ENCODE results near the gene ATP8A2. TPM values are rescaled to one million over a fixed set of nuclear protein-coding genes. Genes with fewer than 3 reads are reported as not detected.

Gene ATP8A2
- polyA plus RNA-seq, 1 donor from 2014 or later, result 11.9 TPM

DNA sequence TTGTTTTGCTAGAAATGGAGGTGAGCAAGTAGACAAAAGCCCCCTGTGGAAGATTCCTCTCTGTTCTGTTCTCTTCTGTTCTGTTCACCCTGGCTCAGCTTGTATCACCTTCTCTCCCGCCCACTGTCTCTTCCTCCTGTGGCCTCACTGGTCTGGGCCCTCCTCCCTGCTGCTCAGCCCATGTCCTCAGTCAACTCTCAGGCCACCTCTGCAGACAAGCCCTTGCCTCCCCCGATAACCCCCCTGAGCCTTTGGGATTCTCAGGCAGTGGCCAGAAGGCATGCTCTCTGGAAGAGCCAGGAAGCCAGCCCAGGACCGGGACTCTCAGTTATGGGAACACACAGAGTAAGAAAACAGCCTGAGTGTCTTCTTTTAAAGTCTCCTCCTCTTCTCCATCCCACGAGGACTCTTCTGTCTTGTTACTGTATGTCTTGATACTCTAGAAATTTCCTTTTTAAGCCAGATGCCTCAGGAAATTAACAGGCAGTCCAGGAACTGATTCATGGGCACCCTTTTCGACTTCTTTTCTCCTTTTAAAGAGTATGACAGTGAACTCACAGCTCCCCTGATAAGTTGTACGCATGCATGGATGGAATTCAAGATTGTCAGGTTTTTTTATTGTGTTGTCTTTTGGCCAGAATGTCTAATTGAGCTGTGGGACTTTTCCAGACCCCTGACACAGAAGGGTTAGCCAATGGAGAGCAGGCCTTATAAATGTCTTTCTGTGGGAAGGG, 646.3 kb downstream of the ATP8A2 start:
- no peaks in the 10 kb centered on the region for H3K9me3 ChIP-seq (ENCODE audit: low read length)
- H3F3A ChIP-seq (ENCODE audit: insufficient read depth, low read length, poor library complexity, severe bottlenecking), result no peaks in the 10 kb centered on the region
- H3K36me3 ChIP-seq (ENCODE audit: insufficient read depth, low read length), result no peaks in the 10 kb centered on the region
- H3K4me3 ChIP-seq (ENCODE audit: low read length), result no peak overlapping the region
- no peak overlapping the region for H3K9ac ChIP-seq (ENCODE audit: low read length)
- H2AFZ ChIP-seq (ENCODE audit: low read depth, low read length), result no peak overlapping the region
- H3K9me2 ChIP-seq (ENCODE audit: insufficient read depth, low read length), result no peaks in the 10 kb centered on the region
- H3K4me2 ChIP-seq (ENCODE audit: low read length), result no peak overlapping the region
- no peaks in the 10 kb centered on the region for H3K27me3 ChIP-seq (ENCODE audit: insufficient read depth, low read depth, low read length)
- H3K27ac ChIP-seq (ENCODE audit: low read length), result no peak overlapping the region
- no peaks in the 10 kb centered on the region for H4K20me1 ChIP-seq (ENCODE audit: insufficient read depth)
- H3K79me2 ChIP-seq (replicated peaks; ENCODE audit: insufficient read depth, low read length), result no peaks in the 10 kb centered on the region
- TF ChIP-seq EP300 (conservative IDR thresholded peaks at IDR 0.05; ENCODE audit: poor library complexity, severe bottlenecking) (no peak), EZH2 (IDR thresholded peaks at IDR 0.05; ENCODE audit: borderline replicate concordance, insufficient read depth, low read length, poor library complexity, severe bottlenecking) (no peak), RAD21 (conservative IDR thresholded peaks at IDR 0.05) (no peak), MXI1 (conservative IDR thresholded peaks at IDR 0.05; ENCODE audit: poor library complexity, severe bottlenecking) (no peak), TAF1 (IDR thresholded peaks at IDR 0.05; ENCODE audit: low read depth) (no peak), SMC3 (conservative IDR thresholded peaks at IDR 0.05; ENCODE audit: poor library complexity) (no peak), POLR2AphosphoS5 (IDR thresholded peaks at IDR 0.05) (no peak)
- TF ChIP-seq, protein P1, sequence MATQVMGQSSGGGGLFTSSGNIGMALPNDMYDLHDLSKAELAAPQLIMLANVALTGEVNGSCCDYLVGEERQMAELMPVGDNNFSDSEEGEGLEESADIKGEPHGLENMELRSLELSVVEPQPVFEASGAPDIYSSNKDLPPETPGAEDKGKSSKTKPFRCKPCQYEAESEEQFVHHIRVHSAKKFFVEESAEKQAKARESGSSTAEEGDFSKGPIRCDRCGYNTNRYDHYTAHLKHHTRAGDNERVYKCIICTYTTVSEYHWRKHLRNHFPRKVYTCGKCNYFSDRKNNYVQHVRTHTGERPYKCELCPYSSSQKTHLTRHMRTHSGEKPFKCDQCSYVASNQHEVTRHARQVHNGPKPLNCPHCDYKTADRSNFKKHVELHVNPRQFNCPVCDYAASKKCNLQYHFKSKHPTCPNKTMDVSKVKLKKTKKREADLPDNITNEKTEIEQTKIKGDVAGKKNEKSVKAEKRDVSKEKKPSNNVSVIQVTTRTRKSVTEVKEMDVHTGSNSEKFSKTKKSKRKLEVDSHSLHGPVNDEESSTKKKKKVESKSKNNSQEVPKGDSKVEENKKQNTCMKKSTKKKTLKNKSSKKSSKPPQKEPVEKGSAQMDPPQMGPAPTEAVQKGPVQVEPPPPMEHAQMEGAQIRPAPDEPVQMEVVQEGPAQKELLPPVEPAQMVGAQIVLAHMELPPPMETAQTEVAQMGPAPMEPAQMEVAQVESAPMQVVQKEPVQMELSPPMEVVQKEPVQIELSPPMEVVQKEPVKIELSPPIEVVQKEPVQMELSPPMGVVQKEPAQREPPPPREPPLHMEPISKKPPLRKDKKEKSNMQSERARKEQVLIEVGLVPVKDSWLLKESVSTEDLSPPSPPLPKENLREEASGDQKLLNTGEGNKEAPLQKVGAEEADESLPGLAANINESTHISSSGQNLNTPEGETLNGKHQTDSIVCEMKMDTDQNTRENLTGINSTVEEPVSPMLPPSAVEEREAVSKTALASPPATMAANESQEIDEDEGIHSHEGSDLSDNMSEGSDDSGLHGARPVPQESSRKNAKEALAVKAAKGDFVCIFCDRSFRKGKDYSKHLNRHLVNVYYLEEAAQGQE (IDR thresholded peaks at IDR 0.05; ENCODE audit: borderline replicate concordance), result no peak
- TF ChIP-seq, protein P2, sequence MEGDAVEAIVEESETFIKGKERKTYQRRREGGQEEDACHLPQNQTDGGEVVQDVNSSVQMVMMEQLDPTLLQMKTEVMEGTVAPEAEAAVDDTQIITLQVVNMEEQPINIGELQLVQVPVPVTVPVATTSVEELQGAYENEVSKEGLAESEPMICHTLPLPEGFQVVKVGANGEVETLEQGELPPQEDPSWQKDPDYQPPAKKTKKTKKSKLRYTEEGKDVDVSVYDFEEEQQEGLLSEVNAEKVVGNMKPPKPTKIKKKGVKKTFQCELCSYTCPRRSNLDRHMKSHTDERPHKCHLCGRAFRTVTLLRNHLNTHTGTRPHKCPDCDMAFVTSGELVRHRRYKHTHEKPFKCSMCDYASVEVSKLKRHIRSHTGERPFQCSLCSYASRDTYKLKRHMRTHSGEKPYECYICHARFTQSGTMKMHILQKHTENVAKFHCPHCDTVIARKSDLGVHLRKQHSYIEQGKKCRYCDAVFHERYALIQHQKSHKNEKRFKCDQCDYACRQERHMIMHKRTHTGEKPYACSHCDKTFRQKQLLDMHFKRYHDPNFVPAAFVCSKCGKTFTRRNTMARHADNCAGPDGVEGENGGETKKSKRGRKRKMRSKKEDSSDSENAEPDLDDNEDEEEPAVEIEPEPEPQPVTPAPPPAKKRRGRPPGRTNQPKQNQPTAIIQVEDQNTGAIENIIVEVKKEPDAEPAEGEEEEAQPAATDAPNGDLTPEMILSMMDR (IDR thresholded peaks at IDR 0.05; ENCODE audit: poor library complexity, severe bottlenecking), result no peak

DNA sequence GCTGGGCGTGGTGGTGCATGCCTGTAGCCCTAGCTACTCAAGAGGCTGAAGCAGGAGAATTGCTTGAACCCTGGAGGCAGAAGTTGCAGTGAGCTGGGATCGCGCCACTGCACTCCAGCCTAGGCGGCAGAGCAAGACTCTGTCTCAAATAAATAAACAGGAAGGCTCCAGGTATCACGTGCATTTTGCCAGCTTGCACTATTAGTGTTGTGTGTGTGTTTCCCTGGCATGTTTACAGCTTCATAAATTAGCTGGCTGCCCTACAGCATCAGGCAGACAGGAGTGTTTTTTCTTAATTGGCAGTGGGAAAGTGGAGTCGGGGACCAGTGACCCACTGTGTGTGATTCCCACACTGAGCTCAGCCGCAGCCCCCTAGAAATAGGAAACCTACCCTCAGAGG, 647.5 kb downstream of the ATP8A2 start:
- H3K4me3 ChIP-seq (ENCODE audit: low read length), result no peak overlapping the region
- H2AFZ ChIP-seq (ENCODE audit: low read depth, low read length), result no peak overlapping the region
- H3K36me3 ChIP-seq (ENCODE audit: insufficient read depth, low read length), result no peaks in the 10 kb centered on the region
- no peak overlapping the region for H3K9ac ChIP-seq (ENCODE audit: low read length)
- H3K9me3 ChIP-seq (ENCODE audit: low read length), result no peaks in the 10 kb centered on the region
- H3K9me2 ChIP-seq (ENCODE audit: insufficient read depth, low read length), result no peaks in the 10 kb centered on the region
- no peak overlapping the region for H3K27ac ChIP-seq (ENCODE audit: low read length)
- H4K20me1 ChIP-seq (ENCODE audit: insufficient read depth), result no peaks in the 10 kb centered on the region
- H3K79me2 ChIP-seq (replicated peaks; ENCODE audit: insufficient read depth, low read length), result no peaks in the 10 kb centered on the region
- no peak overlapping the region for H3K4me2 ChIP-seq (ENCODE audit: low read length)
- H3F3A ChIP-seq (ENCODE audit: insufficient read depth, low read length, poor library complexity, severe bottlenecking), result no peaks in the 10 kb centered on the region
- no peak for TF ChIP-seq POLR2AphosphoS5 (IDR thresholded peaks at IDR 0.05)
- TF ChIP-seq RAD21 (conservative IDR thresholded peaks at IDR 0.05), result no peak
- TF ChIP-seq, protein P2 (IDR thresholded peaks at IDR 0.05; ENCODE audit: poor library complexity, severe bottlenecking), result no peak
- no peak for TF ChIP-seq SMC3 (conservative IDR thresholded peaks at IDR 0.05; ENCODE audit: poor library complexity)
- no peak for TF ChIP-seq EZH2 (IDR thresholded peaks at IDR 0.05; ENCODE audit: borderline replicate concordance, insufficient read depth, low read length, poor library complexity, severe bottlenecking)
- TF ChIP-seq EP300 (conservative IDR thresholded peaks at IDR 0.05; ENCODE audit: poor library complexity, severe bottlenecking), result no peak
- no peak for TF ChIP-seq MXI1 (conservative IDR thresholded peaks at IDR 0.05; ENCODE audit: poor library complexity, severe bottlenecking)
- TF ChIP-seq, protein P1 (IDR thresholded peaks at IDR 0.05; ENCODE audit: borderline replicate concordance), result no peak
- no peak for TF ChIP-seq TAF1 (IDR thresholded peaks at IDR 0.05; ENCODE audit: low read depth)
- no peaks in the 10 kb centered on the region for H3K27me3 ChIP-seq (ENCODE audit: insufficient read depth, low read depth, low read length)
